ENCODE results near the gene CALN1. TPM values are rescaled to one million over a fixed set of nuclear protein-coding genes. Genes with fewer than 3 reads are reported as not detected.
"Not testable (repeated sequence)": the region's sequence is repeated elsewhere in the genome, so short reads cannot be mapped to it uniquely, and the experiment has no call there.

Gene CALN1
- total RNA-seq, 2 donors from 2014 or later: 4.3 to 6.9 TPM

GRCh38 chr7:72343991-72344390 is 68.1 kb downstream of the CALN1 start:
- no peak overlapping the region for H3K4me3 Mint-ChIP-seq
- Histone ChIP-seq H3K9ac (ENCODE audit: extremely low read depth, low read length, poor library complexity, severe bottlenecking) (no peak overlapping the region), H3K4me1 (ENCODE audit: control insufficient read depth, insufficient read depth, low read length) (peaks cover 5% of the 10 kb centered on the region), H3K9me3 (ENCODE audit: control insufficient read depth, low read length) (peaks cover 12% of the 10 kb centered on the region), H3K27ac (ENCODE audit: low read depth, low read length) (no peak overlapping the region), H3K36me3 (ENCODE audit: control insufficient read depth, insufficient read depth, low read length) (no peaks in the 10 kb centered on the region), H3K27me3 (ENCODE audit: control insufficient read depth, insufficient read depth, low read length, poor library complexity, severe bottlenecking) (no peaks in the 10 kb centered on the region), H3K4me3 (ENCODE audit: low read length) (no peak overlapping the region)
- H3K9me3 Mint-ChIP-seq: peaks cover 8% of the 10 kb centered on the region
- no peak overlapping the region for H3K27ac Mint-ChIP-seq
- no peaks in the 10 kb centered on the region for H3K36me3 Mint-ChIP-seq (ENCODE audit: low read depth)
- 0 to 12% methylated on average over 1 to 2 of the region's 3 CpGs for WGBS, 2 experiments (ENCODE audit: insufficient coverage in 1 of 2, insufficient read length in 1 of 2)
- no peak for TF ChIP-seq CTCF (conservative IDR thresholded peaks at IDR 0.05)
- H3K4me1 Mint-ChIP-seq: peaks cover 30% of the 10 kb centered on the region
- peak; percentile 92 for DNase-seq
- H3K27me3 Mint-ChIP-seq (ENCODE audit: insufficient read depth): peaks cover 4% of the 10 kb centered on the region

- not testable (repeated sequence) for H3K4me3 Mint-ChIP-seq; H3K4me1 ChIP-seq (ENCODE audit: control insufficient read depth, insufficient read depth, low read length); H3K27ac ChIP-seq (ENCODE audit: low read depth, low read length); H3K27me3 Mint-ChIP-seq (ENCODE audit: insufficient read depth); H3K4me3 ChIP-seq (ENCODE audit: low read length); H3K36me3 Mint-ChIP-seq (ENCODE audit: low read depth); H3K27ac Mint-ChIP-seq; DNase-seq; H3K27me3 ChIP-seq (ENCODE audit: control insufficient read depth, insufficient read depth, low read length, poor library complexity, severe bottlenecking); H3K9me3 Mint-ChIP-seq; H3K9ac ChIP-seq (ENCODE audit: extremely low read depth, low read length, poor library complexity, severe bottlenecking); H3K36me3 ChIP-seq (ENCODE audit: control insufficient read depth, insufficient read depth, low read length)
- H3K4me1 Mint-ChIP-seq: peaks cover 25% of the 10 kb centered on the region
- H3K9me3 ChIP-seq (ENCODE audit: control insufficient read depth, low read length): peaks cover 12% of the 10 kb centered on the region
- 94 to 95% methylated on average over 3 of the region's 3 CpGs for WGBS, 2 experiments (ENCODE audit: insufficient coverage in 1 of 2, insufficient read length in 1 of 2)
Observed at GRCh38 chr7:72343354-72343753, 68.8 kb downstream of the CALN1 start.

- Histone ChIP-seq H3K36me3 (ENCODE audit: control insufficient read depth, insufficient read depth, low read length) (no peaks in the 10 kb centered on the region), H3K9ac (ENCODE audit: extremely low read depth, low read length, poor library complexity, severe bottlenecking) (no peak overlapping the region), H3K4me3 (ENCODE audit: low read length) (peak overlapping the region; percentile 81), H3K27me3 (ENCODE audit: control insufficient read depth, insufficient read depth, low read length, poor library complexity, severe bottlenecking) (peaks cover 24% of the 10 kb centered on the region), H3K27ac (ENCODE audit: low read depth, low read length) (no peak overlapping the region), H3K4me1 (ENCODE audit: control insufficient read depth, insufficient read depth, low read length) (peaks cover 4% of the 10 kb centered on the region), H3K9me3 (ENCODE audit: control insufficient read depth, low read length) (peaks cover 15% of the 10 kb centered on the region)
- DNase-seq: peak; percentile 78
- WGBS, 2 experiments (ENCODE audit: insufficient coverage in 1 of 2, insufficient read length in 1 of 2): 27 to 38% methylated on average over 17 to 44 of the region's 44 CpGs
- Mint-ChIP-seq H3K9me3 (peaks cover 14% of the 10 kb centered on the region), H3K4me3 (peak overlapping the region; percentile 74), H3K4me1 (peaks cover 14% of the 10 kb centered on the region), H3K27ac (no peak overlapping the region), H3K36me3 (ENCODE audit: low read depth) (peaks cover 3% of the 10 kb centered on the region), H3K27me3 (ENCODE audit: insufficient read depth) (peaks cover 35% of the 10 kb centered on the region)
- TF ChIP-seq CTCF (conservative IDR thresholded peaks at IDR 0.05): no peak
Observed at GRCh38 chr7:72337390-72338167, 74.6 kb downstream of the CALN1 start.

Measured in endodermal cell (in vitro differentiated cells).